ENCODE measurements around the gene PDE4C.
A peak's percentile ranks its signal among the peaks of the same experiment; 100 is the strongest.

The PDE4C gene

GRCh38 chr19:18197941-18198340, 28.3 kb downstream of the PDE4C start:
- DNase-seq = no peak

GRCh38 chr19:18197306-18197705, 28.9 kb downstream of the PDE4C start:
- no peak for DNase-seq

GRCh38 chr19:18196511-18196845, 29.8 kb downstream of the PDE4C start:
- no peak for DNase-seq

GRCh38 chr19:18194554-18195238, 31.5 kb downstream of the PDE4C start:
- peak in 5 of 6 experiments; percentile 27 to 42 (median 33) for DNase-seq

GRCh38 chr19:18194181-18194530, 32.1 kb downstream of the PDE4C start:
- DNase-seq = no peak

GRCh38 chr19:18193388-18194180, 32.7 kb downstream of the PDE4C start:
- DNase-seq = no peak

- DNase-seq = peak; percentile 96 to 100 (median 99)
Observed at GRCh38 chr19:18192673-18193387, 33.4 kb downstream of the PDE4C start, which contains the start of gene MPV17L2. Gene MPV17L2, plus strand, starts transcription at chr19:18193218. Its CDS starts 64 bp downstream, at chr19:18193282.

GRCh38 chr19:18191640-18192062, 34.6 kb downstream of the PDE4C start:
- DNase-seq = no peak

- no peak for DNase-seq
Observed at GRCh38 chr19:18190278-18190677, 36.0 kb downstream of the PDE4C start.

GRCh38 chr19:18185538-18185937, 40.7 kb downstream of the PDE4C start:
- no peak for DNase-seq

GRCh38 chr19:18183529-18183928, 42.7 kb downstream of the PDE4C start:
- DNase-seq = no peak

- no peak for DNase-seq
Observed at GRCh38 chr19:18179957-18180356, 46.3 kb downstream of the PDE4C start.

GRCh38 chr19:18176367-18177310, 49.6 kb downstream of the PDE4C start:
- no peak for DNase-seq

GRCh38 chr19:18174983-18175382, 51.3 kb downstream of the PDE4C start:
- DNase-seq = no peak
